ENCODE results near the gene GRIK4. TPM values are rescaled to one million over a fixed set of nuclear protein-coding genes. Genes with fewer than 3 reads are reported as not detected.
A peak's percentile ranks its signal among the peaks of the same experiment; 100 is the strongest.

The GRIK4 gene
- total RNA-seq, 1 experiment from 2014 or later, result not detected

DNA sequence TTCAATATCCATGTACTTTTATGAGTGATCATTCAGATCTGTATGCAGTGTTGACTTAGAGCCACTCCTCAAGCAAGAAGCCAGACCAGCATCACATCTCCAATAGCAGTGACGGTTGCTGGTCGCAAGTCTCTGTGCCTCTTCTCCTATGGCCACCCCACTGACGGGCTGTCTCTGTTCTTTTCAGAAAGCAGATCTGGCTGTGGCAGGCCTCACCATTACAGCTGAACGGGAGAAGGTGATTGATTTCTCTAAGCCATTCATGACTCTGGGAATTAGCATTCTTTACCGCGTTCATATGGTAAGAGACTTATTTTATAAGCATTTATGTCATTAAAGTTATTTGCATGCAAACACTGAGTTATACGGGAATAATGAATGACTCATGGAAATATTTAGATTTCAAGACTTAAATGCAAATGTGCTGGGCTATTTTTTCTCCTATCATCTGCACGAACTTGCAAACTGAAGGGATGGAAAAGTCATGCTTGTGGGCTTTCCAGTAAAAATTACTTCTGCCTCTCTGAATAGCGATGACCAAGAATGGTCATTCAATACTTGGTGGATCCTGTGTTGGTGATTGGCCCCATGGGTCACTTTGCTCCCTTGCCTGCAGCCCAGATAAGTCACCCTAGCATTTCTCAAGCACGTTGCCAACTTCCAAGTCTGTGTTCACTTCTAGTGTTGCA is 428.8 kb downstream of the GRIK4 start:
- DNase-seq (ENCODE audit: low spot score), result no peak

DNA sequence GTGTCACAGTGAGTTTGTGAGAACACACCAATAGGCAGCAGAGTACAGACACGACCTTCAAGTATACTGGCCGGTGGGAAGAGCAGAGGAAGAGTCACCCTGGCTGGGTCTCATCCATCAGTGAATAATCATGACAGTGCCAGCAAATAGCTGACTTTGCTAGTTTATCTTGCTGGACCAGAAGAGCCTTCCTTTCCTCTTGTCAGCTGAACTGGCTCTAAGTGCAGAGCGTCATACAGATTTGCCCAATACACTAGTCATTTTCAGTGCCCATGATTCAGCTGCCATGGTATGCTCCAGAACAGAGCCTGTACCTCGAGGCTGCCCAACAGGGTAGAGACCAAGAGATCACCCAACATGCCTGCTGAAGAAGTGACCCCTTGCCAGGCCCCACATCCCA is 429.5 kb downstream of the GRIK4 start:
- DNase-seq (ENCODE audit: low spot score), result no peak

DNA sequence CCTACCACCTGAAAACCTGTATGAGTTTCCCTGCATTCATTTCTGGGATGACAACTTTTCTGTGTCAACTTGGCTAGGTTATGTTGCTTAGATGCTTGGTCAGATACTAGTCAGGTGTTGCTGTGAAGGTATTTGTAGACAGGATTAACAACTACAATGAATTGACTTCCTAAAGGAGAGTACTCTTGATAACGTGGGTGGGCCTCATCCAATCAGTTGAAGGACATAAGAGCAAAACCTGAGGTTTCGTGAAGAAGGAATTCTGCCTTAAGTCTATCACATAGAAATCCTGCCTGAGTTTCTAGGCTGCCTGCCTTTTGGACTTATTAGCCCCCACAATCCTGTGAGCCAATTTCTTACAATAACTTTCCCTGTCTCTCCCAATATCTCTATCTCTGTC is 431.2 kb downstream of the GRIK4 start:
- DNase-seq (ENCODE audit: low spot score), result no peak

DNA sequence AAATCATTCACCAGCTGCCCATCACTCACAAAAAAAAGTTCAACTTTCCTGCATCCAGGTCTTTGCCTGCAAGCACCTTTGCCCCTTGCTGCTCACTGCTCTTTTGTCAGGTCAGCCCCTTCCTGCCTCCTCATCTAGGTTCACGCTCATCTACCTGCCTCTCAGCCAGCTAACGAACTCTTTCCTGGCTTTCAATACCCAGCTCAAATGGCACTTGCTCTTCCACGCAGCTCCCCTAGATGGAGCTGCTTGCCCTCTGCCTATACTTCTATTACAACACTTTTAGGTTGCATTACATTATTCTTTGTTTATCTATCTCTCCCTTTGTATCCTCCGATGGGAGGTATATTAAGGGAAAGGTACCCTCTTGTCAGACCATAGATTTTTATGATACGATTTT is 433.5 kb downstream of the GRIK4 start:
- DNase-seq (ENCODE audit: low spot score), result no peak

DNA sequence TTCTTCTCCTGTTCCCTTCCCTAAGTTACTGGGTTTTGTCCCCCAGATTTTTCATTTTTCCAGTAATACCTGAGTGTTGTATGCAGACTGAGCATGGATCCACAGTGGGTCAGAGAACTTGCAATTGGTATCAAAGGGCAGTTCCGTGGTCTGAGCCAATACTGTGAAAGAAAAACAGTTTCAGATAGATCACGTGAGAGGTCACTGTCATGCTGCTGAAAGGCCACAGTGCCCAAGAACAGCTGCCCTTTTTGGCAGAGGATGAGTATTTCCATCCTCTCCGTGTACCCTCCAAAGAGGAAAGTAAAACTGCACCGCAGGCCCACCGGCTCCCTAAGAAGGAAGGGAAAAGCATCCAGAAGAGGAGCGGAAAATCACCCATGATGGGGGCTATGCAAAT is 439.3 kb downstream of the GRIK4 start:
- no peak for DNase-seq (ENCODE audit: low spot score)

DNA sequence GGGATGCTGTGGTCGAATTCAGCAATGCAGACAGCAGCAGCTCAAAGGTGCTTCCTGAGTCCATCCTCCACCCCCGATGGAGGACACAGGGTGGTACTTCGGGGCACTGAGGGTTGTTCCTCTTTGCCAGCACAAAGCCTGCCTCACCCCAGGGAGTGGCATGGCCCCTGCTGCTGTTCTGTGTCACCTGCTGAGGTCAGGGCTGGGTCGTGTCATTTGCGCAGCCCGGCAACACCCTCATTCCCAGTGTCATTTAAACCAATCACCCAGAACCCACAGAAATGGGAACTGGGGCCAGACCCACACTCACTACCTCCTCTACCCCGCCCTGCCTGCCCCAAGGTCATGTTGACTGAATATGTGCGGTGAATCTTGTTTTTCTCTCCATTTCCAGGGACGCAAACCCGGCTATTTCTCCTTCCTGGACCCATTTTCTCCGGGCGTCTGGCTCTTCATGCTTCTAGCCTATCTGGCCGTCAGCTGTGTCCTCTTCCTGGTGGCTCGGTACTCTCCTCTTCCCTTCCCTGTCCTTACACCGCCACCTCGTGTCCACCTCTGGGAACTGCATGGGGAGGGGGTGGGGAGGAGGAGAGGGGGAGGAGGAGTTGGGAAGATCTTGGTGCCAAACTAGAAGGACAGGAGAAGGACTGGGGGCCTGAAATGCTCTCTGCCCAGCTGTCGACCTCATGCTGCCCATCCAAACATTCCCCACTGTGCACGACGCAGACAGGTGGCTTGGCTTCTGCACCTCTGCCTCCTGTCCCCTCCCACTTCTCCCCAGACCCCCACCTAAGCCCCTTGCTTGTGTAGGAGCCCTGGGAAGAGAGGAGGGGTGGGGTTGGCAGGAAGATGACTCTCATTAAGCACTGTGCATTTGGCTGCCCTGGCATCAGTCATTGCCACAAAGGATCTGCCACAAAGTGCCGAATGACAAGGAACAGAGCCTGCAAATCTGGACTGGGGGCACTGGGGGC is 441.2 kb downstream of the GRIK4 start:
- peak; percentile 86 for DNase-seq (ENCODE audit: low spot score)

DNA sequence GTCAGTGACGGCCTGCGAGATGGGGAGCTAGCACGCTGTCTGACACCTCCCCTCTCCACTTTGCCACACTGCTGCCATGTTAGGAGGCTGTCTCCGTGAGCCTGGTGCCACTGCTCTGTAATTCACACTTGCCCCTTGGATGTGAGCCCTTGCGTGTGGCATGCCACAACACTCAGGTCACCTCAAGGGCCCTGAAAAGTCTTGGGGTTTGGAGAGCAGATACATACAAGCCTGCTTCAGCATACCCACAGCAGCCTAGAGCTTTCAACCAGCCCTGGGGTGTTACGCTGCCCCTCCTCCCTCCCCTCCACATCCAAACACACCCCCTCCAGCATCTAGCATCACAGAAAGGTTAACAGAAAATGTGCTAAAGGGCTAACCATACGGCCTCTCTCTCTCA is 442.8 kb downstream of the GRIK4 start:
- DNase-seq (ENCODE audit: low spot score), result no peak

DNA sequence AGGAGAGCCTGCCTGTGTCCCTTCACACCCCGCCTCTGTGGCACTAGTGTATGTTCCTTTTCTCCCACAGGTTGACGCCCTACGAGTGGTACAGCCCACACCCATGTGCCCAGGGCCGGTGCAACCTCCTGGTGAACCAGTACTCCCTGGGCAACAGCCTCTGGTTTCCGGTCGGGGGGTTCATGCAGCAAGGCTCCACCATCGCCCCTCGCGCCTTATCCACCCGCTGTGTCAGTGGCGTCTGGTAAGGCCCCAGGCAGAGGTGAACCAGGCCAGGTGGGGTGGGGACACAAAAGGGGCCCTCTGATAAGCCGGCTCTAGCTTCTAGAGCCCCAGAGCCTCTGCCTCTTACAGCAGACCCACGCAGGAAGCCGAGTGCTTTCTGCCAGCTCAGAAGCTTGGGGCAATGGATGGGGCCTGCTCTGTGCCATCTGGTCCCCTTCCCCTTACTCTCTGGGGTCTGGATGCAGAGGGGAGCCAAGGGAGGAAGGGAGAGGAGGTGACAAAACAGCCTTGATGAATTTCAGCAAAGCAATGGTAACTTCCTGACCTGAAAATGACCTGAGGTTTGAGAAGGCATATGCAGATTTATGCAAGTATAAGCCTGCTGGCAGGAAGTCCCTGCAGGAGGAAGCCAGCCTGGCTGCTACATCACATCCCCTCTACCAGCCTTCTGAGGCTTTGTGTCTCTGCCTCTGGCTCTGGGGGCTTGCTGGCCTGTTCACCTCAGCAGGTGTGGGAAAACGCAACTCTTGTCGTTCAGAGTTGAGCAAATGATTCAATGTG is 445.4 kb downstream of the GRIK4 start:
- DNase-seq (ENCODE audit: low spot score), result no peak

DNA sequence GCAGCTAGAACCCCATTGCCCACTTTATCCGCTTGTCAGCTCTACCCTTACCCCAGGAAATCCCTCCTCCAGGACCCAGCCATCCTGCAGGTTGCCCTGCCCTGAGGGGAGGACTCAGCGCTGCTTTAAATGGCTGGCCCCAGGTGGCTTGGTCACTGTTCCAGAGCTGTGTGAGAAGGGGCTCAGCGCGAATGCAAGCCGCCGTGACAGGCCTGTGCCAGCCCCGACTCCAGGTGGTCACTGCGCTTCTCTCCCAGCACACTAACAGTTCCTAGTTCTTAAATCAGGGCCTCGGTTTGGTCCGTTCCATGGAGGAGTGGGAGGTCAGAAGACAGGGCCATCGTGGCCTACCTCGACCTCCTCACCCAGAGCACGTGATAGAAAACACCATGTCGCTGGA is 446.6 kb downstream of the GRIK4 start:
- DNase-seq (ENCODE audit: low spot score), result no peak

DNA sequence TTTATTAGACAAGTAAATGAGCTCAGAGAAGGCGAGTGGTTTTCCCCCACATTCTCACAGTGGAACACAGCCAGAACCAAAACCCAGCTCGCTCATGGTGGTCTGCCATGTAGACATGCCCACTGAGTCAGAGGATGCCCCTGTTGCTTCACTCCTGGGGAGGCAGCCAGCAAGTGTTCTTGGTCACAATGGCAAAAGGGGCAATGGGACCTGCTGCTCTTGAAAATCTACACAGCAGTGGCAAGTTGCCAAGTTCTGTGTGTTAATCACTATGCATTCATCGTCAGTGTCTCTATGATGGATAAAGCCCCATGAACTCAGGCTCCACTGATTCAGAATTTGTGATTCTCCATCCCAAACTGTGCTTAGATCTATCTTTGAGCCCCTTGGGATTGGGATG is 447.6 kb downstream of the GRIK4 start:
- DNase-seq (ENCODE audit: low spot score), result no peak

DNA sequence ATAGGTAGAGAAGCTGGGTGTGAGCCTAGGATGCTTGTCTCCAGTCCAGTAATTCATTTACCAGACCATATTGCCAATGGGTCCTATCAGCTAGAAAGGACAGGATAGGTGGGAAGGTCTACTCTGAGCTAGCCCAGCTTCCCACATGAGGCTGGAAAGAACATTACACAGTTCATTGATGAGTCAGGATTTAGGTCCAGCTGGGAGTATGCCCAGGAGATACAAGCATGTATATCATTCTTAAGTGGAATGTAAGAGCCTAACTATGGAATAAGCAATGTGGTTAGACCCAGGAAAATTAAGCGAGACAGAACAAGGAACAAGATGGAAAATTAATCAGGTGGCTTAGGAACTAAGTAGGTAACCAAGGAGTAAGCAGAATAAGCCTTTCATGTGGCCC is 453.3 kb downstream of the GRIK4 start:
- no peak for DNase-seq (ENCODE audit: low spot score)

DNA sequence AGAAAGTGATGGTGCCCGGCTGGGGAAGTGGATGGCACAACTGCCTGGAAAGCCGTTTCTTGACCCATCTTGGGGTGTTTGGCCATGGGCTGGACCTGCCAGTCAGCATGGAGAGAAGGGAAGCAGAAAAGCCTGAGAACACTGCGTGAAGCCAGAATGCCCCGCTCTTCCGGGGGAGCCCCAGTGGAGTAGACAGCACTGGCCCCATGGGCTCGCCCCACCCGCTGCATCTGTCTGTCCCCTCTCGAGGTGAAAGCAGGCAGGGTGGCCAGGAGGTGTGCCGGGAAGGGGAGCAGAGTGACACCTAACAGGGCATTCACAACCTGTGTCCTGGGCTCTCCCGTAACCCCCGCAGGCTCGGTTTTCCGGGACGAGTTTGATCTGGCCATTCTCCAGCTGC is 455.3 kb downstream of the GRIK4 start:
- no peak for DNase-seq (ENCODE audit: low spot score)

DNA sequence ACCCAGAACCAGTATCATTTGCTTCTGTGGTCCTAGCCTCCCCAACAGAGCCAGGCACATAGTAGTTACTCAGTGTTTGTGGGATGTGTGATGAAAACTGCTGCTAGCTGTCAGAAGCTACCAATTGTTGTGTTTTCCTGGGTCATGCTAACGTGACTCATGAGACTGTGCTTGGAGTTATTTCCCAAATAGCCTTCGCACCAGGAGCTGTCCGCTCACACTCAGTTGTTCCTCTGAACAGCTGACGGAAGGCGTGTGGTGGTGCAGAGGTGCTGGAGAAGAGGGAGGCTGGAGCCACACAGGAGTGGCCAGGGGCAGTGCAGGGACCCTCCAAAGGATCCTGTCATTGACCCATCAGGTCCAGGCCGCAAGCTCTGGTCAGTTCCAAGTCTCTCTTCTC is 458.4 kb downstream of the GRIK4 start:
- no peak for DNase-seq (ENCODE audit: low spot score)

DNA sequence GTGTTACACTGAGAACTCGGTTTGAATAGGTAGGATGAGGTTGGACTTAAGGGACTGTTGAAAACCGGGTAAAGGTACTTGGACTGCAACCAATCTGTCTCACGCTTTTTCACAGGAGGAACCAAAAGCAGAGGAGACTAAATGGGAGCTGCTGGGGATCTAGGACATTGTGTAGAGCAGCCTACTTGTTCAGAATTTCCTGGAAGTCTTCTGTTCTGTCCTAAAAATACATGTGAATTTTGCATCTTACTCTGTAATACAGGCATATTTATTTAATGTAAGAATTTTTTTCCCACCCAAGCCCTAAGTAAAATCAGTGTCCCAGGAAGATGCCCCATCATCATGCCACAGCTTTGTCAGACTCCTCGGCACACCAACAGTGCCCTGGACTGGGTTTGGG is 460.3 kb downstream of the GRIK4 start:
- no peak for DNase-seq (ENCODE audit: low spot score)

DNA sequence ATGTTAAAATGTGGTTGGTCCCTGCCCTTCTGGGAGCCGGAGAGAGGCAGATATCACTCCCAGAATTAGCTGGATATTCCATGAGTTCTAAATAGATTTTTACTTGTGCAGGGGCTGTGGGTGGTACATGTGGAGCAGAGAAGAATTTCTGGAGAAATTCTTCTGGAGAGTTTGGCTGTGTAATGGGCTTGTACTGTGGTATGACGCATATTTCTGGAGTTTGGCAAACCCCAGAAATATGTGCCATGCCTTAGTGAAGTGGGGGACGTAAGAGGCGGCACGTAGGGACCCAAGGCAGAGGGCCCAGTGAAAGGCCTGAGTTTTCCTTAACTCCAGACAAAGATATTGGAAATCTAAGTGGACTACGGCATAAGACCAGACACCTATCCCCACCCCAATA is 461.1 kb downstream of the GRIK4 start:
- DNase-seq (ENCODE audit: low spot score), result no peak

DNA sequence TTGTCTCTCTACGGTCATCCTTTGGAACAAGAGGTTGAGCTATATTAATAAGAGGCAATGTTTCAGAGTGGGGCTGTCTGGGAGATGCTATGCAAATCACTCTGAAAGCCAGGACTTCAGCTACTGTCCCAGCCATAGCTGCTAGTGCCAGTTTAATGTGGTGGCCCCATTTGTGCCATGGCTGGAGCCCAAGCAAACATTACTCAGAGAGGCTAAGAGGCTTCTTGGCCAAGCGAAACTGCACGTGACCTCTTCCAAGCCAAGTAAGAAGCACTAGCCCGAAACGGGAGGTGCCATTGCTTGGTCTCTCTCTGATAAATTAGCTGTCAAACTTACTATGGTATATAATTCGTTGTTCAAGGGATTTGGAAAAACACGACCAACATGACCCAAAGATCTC is 462.0 kb downstream of the GRIK4 start:
- no peak for DNase-seq (ENCODE audit: low spot score)

DNA sequence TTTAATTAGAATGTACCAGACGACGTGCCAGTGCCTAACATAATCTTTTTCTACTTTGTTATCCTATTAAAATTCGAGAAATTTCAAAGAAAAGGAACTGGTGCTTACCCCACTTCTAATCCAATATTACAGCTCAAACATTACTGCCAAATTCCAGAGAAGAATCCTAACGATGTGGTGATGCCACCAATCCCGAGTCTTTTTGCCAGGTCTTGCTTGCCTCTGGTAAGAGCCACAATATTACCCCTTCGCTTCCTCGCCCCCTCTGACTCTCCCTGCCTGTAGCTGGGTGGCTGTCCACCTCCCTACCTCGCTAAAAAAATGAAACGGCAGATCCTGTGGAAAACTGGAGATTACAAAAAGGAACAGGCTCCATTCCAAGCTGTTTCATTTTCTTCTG is 462.9 kb downstream of the GRIK4 start:
- no peak for DNase-seq (ENCODE audit: low spot score)

DNA sequence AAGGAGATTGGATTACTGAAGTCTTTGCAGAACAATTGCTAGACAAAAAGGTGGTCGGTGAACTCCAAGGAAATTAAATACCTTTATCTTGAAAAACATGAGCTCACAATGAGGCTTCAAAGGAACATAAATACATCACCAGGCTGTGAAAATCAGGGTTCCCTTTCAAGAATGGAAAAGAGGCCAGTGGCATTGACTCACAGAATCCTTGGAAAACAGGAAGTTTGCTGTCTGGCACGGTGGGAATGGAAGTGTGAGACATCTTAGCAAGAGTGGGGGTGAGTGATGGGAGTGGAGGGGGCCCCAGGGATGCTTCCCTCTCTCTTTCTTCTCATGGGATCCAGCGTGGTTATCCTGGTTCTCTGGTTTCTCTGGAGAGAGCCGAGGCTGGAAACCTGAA is 463.4 kb downstream of the GRIK4 start:
- no peak for DNase-seq (ENCODE audit: low spot score)

DNA sequence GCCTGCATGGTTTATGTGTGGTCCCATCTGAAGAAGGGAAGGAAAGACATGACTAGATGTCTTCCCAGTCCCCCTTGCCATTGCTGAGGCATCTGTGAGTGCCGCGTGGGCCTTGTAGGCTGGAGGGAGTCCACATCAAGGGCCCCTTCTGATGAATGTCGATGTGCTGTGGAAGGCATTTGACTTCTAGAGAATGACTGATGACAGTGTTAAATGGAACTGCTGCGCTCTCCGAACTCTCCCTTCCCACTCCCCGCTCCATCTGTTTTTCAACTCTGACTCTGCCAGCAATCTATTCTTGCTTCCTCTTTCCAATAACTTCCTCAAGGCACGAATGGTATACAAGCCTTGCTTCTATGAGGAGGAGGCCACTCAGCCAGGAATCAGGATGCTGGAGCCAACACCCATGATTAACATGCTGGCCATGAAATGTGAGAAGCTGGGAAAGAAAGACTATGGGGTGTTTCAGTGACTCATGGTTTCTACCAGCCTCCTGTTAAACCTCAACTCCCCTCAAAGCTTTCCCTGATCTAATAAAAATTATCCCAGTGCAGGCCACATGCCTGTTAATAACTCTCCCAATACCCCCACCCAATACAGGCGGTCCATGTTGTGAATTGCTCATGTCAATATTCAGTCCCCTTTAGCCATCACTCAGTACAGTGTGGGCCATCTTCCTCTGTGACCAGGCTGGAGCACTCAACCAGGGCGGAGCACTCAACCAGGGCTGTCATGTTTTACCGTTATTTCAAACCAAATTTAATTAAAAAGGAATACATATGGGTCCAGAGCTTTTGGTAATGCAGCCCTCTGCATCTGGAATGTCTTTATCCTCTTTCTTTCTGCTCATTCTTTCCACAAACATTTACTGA is 466.0 kb downstream of the GRIK4 start:
- no peak for DNase-seq (ENCODE audit: low spot score)

DNA sequence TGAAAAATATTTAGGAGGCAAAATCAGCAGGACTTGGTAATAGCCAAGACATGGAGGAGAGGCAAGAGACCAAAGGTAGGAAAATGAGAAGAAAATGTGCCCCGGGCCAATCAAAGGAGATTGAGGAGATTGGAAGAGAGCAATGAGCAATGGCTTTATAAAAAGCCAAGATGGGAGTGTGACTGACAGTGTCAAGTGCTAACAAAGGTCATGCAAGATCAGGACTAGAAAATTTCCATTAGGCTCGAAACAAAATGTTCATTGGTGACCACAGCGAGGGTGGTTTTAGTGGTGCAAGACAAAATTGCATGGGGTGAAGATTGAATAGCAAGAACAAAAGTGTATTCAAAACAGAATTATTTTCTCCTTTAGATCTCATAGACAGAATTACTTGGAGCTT is 467.2 kb downstream of the GRIK4 start:
- DNase-seq (ENCODE audit: low spot score), result no peak
